SIG-M5 (cell line): ENCODE measurements around the gene CDH13.
"Not testable (repeated sequence)": the region's sequence is repeated elsewhere in the genome, so short reads cannot be mapped to it uniquely, and the experiment has no call there.

Experiments
- DNase-seq: peaks from one replicate; lab custom pipeline; 2025; lab: John Stamatoyannopoulos, UW

The CDH13 gene

DNA sequence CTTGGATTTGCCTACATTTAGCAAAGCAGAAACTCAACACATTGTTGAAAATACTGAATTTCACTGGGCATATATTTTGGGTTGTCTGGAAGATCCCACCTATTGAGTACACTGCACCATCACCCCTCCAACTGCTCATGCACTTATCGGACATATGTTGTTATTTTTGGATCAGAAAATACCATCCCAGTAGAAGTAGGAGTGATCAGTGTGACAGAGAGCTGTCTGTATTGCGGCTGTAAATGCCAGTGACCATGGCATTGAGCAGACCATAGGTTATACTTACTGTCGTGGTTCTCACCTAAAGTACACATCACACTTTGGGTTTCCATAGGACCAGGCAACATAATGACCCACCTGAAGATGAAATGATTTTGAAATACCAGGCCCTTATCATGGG, 264.7 kb downstream of the CDH13 start:
- no peak for DNase-seq

- DNase-seq, result no peak
Measured at GRCh38 chr16:82891918-82892317, 265.1 kb downstream of the CDH13 start.

GRCh38 chr16:82892324-82892723, 265.6 kb downstream of the CDH13 start:
- DNase-seq, result no peak

GRCh38 chr16:82895843-82896242, 269.1 kb downstream of the CDH13 start:
- no peak for DNase-seq

DNA sequence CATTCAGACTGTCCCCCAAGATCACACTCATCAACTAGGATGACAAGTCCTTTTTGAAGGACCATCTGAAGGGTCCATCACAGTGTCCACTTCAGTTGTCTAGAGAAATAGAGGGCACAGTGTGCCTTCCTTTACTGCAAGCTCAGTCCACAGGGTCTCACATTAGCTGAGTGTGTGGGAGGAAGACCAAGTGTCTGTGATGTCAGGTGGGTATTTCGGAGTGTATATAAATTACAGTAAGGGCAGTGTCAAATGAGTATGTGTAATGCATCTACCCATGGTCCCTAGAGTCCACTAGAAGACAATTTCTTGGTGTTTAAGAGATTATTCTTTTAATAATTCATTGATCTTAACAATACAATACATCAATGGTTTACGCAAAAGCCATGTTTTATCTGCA, 272.2 kb downstream of the CDH13 start:
- no peak for DNase-seq

- no peak for DNase-seq
Measured at GRCh38 chr16:82899731-82900450, 273.1 kb downstream of the CDH13 start.

DNA sequence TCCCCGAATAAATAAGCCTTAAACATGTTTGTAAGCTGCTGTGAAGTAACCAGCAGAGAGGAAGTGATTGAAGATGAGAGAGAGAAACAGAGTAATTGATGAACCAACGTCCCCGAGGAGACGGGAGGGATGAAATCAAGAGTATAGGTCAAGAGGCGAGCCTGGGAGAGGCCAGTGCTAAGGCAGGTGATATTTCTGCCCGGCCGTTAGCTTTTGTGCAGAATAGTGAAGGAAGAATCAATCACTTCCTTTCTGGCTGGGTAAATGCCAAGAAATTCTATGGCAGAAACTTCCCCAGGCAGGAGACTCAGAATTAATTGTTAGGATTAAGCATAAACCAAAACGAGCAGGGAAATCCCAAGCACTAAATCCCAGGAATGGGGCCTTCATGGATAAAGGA, 273.8 kb downstream of the CDH13 start:
- no peak for DNase-seq

- no peak for DNase-seq
Measured at GRCh38 chr16:82911925-82912324, 285.2 kb downstream of the CDH13 start.

- no peak for DNase-seq
Measured at GRCh38 chr16:82915139-82915824, 288.5 kb downstream of the CDH13 start.

GRCh38 chr16:82917886-82918595, 291.3 kb downstream of the CDH13 start:
- DNase-seq, result no peak

DNA sequence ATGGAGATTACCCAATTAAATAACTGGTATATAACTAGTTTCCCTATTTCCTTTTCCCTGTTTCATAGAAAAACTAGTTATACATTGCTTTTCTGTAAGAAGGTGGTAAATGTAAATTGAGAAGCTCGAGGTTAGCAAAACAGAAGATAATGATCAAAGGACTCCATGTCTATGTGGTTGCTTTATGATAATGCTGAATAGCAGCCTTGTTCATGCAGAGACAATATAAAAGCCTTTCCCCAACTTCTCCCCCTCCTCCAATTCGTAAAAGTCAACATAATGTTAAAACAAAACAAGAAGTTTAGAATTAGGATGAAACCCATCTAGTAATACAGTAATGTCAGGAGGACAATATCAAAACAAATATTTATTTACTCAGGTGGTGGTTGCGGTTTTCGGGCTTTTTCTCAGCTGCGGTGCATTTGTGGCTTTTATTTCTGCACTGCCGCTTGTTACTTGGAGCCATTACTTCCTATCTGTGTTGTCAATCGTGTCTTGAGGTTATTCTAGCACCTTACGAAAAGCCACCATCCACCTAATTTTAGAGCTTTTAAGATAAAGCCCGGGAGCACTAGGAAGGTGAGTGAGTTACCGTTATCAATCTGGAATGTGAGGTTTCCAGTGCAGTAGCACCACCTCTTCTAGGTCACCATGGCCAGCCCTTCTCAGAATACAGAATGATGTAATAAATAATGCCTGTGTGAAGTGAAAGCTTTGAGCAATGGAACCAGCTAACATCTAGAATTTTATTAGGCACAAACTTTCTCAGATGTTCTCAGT, 297.5 kb downstream of the CDH13 start:
- no peak for DNase-seq

GRCh38 chr16:82926500-82926899, 299.7 kb downstream of the CDH13 start:
- DNase-seq, result no peak

DNA sequence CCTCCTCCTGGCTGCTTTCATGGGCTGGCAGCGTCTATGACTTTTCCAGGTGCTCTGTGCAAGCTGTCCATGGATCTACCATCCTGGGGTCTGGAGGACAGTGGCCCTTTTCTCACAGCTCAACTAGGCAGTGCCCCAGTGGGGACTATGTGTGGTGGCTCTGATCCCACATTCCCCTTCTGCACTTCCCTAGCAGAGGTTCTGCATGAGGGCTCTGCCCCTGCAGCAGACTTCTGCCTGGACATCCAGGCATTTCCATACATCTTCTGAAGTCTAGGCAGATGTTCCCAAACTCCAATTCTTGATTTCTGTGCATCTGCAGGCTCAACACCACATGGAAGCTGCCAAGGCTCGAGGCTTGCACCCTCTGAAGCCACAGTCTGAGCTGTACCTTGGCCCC, 307.2 kb downstream of the CDH13 start:
- DNase-seq, result not testable (repeated sequence)

GRCh38 chr16:82935766-82936165, 309.0 kb downstream of the CDH13 start:
- DNase-seq, result no peak

GRCh38 chr16:82936941-82937551, 310.3 kb downstream of the CDH13 start:
- no peak for DNase-seq

- no peak for DNase-seq
Measured at GRCh38 chr16:82937926-82938520, 311.3 kb downstream of the CDH13 start.

- no peak for DNase-seq
Measured at GRCh38 chr16:82943371-82943770, 316.6 kb downstream of the CDH13 start.

- no peak for DNase-seq
Measured at GRCh38 chr16:82945420-82946101, 318.8 kb downstream of the CDH13 start.

- DNase-seq, result no peak
Measured at GRCh38 chr16:82947698-82948097, 320.9 kb downstream of the CDH13 start.

DNA sequence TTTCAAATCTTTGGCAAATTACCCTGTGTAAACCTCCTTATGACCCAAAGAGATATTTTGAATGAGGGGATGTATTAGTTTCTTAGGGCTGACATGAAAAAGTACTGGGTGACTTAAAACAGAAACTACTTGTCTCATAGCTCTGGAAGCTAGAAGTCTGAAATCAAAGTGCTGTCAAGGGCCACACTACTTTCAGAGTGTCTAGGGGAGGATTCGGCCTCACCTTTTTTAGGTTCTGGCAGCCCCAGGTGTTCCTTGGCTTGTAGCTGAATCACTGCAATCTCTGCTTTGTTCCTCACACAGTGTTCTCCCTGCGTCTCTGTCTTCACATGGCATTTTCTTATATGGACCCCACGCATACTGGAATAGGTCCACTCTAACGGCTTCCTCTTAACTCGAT, 322.2 kb downstream of the CDH13 start:
- DNase-seq, result no peak

GRCh38 chr16:82953517-82953916, 326.7 kb downstream of the CDH13 start:
- DNase-seq, result no peak
